Left renal pelvis (tissue), 4 donors: ENCODE data around the gene KCNQ4. TPM values are rescaled to one million over a fixed set of nuclear protein-coding genes. Genes with fewer than 3 reads are reported as not detected.

Experiments used
- DNase-seq, 4 donors: peaks; one replicate each; pipeline ENCODE4 v3.0.0-alpha.2; 2013; ENCODE audit warnings: low read depth in 4 of 4, low spot score in 3 of 4
- polyA plus RNA-seq, 4 donors: library from polyadenylated mRNA; unstranded; fragments of 120-200 nt; gene quantifications; one replicate each; pipeline ENCODE4 v1.2.1, GENCODE V29; 2013; ENCODE audit not compliant: insufficient read length in 4 of 4

Gene KCNQ4
- polyA plus RNA-seq, 4 donors: 1.3 to 2.9 (median 1.7) TPM

DNA sequence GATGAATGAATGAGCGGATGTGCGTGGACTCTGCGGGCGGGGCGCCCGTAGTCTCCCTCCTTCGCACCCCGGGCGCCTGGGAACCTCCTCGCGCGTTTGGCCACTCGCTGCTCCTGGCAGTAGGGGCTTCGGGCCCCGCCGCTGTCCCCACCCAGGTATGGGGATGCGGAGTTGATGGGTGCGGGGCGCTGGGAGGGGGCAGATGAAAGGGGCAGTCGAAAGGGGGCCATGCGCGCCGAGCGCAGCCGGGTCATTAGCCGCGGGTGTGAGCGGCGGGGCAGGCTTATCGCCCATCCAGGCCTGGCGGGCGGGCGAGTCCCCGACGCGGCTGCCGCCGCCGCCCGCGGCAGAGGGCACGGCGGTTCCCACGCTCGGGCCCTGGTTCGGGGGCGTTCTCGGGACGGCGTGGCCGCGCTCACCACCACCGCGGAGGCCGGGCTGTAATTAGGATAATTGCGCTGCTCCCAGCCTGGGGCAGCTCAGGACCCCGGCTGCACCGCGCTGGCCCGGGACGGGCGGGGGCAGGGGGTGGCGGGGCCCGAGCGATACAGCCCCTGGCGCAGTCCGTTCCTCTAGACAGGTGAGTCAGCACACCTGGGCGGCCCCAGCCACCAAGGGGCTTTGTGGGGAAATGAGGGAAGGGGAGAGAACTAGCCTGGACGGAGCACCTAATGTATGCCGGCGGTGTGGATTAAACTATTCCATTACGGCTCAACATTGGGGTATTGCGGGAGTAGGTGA lies 100.6 kb downstream of the KCNQ4 start:
- no peak for DNase-seq

DNA sequence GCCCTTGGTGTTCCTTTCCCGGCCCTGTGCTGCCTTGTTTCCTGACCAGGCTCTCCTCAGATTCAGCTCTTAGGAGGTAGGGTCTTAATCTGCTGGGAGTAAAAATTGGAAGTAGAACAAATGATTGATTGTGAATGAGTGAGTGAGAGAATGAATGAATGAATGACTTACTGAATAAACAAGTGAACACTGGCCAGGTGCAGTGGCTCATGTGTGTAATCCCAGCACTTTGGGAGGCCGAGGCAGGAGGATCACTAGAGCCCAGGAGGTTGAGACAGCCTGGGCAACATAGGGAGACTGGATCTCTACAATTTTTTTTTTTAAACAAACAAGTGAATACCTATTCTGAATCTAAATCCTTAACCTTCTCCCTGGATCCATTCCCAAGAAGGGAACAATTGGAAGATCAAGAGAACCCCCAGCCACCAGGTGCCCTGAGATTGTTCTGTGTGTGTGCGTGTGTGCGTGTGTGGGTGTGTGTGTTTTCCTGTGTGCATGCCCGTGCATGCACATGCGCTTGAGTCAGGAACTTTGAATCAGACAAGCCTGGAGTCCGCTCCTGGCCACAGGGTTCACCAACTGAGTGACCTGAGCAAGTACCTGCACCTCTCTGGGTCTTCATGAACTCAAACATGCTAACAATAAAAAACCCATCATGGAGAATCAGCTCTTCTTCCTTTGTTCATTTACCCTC lies 102.9 kb downstream of the KCNQ4 start:
- DNase-seq: no peak

DNA sequence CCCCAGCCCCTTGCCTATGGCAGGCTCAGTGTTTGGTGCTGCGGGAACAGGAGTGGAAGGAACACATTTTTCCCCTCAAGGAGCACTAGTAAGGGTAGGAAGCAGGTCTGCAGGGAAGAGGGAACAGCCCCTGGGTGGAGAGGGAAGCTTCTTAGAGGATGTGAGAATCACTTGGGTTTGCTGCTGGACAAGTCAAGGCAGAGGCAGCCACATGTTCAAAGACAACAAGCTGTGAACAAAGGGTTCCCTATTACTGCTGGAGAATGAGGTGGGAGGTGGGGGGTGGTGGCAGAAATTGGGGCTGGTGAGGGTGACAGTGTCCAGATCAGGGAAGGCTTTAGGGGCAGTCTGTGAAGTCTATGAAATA lies 103.4 kb downstream of the KCNQ4 start:
- no peak for DNase-seq

DNA sequence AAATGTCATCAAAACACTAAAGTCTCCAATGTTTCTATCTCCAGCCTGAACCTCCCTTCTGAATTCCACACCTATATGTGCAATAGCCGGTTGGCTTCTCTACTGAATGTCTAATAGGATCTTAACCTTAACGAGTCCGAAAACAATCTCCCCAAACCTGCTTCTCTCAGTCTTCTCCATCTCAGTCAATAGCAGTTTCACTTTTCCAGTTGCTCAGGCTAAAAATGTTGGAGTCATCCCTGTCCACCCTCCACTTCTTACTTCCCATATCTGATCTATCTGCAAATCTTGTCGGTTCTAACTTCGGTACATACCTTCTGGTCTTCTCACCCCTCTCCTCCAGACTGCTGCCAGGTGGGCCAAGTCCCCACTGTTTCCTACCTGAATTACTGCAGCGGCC lies 104.1 kb downstream of the KCNQ4 start:
- DNase-seq: no peak

Other genes with a start within 250 kb of the KCNQ4 start
- 1 to 10 TPM; 1.4 to 2.8 (median 1.6) TPM for gene RIMS3, start 118.1 kb upstream of the KCNQ4 start, polyA plus RNA-seq
- gene NFYC, start 92.1 kb upstream of the KCNQ4 start, polyA plus RNA-seq: 100 to 1,000 TPM in 1 of 4 donors, 10 to 100 TPM in 3; 71.0 to 113 (median 96.5) TPM
- gene CITED4, start 78.6 kb downstream of the KCNQ4 start, polyA plus RNA-seq: 1 to 10 TPM; 2.6 to 6.3 (median 3.8) TPM
- 10 to 100 TPM; 26.2 to 36.3 (median 29.5) TPM for gene CTPS1, start 195.9 kb downstream of the KCNQ4 start, polyA plus RNA-seq
- gene SLFNL1, start 237.9 kb downstream of the KCNQ4 start, polyA plus RNA-seq: 1 to 10 TPM in 1 of 4 donors, under 1 TPM in 3; 0.36 to 1.1 (median 0.42) TPM